NCI-H1436 treated with DMSO at 0.1 percent for 48 hours (cell line): ENCODE results near the gene C1orf35.
"Not testable (repeated sequence)": the region's sequence is repeated elsewhere in the genome, so short reads cannot be mapped to it uniquely, and the experiment has no call there.

ENCODE experiments used
- DNase-seq: peaks from one replicate; lab custom pipeline; 2025; lab: John Stamatoyannopoulos, UW

C1orf35 gene

DNA sequence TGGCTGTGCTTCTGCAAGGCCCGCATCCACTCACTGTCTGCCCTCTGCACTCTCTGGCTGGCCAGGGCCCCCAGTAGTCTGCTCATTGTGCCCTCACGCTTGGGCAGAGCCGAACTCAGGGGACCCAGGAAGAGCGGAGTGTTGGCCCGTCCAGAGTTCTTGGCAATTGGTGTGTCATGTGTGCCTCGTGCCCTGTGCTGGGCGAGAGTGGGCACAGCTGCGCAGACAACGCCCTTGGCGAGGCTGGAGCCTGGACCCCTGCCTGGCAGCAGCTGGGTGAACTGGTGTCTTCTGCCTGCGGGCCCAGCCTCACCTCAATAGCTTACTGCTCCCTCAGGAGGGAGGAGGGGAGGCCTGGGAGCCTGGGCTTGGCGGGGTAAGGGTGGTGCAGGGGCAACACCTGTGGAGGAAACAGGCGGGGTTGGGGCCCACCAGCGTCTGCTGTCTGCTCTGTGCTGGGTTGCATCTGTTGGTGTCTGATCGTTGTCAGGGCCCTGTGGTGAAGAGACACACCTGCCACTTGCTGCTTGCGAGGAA lies 39.1 kb upstream of the C1orf35 start:
- DNase-seq, result no peak

DNA sequence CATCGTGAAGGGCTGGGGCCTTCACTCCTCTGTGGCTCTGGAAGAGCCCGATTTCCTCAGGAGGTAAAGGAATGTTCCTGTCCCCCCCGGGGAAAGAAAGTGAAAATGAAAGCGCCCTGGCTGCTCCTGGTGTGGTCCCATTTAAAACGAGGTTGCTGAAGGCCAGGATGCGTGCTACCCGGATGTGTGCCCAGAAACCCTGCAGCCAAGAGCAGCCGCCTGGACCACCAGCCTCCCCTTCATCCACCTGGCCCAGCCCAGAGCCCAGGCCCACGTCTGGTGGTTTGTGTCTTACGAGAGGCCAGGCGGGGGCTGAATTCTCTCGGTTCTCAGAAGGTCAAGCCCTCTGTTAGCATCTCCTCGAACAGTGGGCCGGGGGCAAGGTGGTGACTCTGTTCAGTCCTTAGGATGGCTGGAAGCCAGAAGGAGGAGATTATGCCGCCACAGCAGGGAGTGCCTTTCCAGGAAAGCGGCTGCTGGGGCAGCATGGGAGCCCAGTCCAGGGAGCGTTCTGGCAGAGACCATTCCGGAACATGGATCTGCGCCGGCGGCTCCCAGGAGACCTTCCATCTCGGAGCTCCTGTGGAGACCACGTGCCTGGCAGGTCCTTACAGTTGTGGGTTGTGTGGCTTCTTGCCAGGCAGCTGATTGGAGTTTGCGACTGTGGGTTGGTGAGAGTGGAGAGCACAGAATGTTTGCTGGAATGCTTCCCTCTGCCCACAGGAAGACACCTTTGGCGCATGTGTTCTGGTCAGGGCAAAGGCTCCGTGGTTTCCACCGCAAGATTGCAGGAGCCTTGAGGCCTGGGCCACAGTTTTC lies 38.3 kb upstream of the C1orf35 start:
- DNase-seq, result no peak

DNA sequence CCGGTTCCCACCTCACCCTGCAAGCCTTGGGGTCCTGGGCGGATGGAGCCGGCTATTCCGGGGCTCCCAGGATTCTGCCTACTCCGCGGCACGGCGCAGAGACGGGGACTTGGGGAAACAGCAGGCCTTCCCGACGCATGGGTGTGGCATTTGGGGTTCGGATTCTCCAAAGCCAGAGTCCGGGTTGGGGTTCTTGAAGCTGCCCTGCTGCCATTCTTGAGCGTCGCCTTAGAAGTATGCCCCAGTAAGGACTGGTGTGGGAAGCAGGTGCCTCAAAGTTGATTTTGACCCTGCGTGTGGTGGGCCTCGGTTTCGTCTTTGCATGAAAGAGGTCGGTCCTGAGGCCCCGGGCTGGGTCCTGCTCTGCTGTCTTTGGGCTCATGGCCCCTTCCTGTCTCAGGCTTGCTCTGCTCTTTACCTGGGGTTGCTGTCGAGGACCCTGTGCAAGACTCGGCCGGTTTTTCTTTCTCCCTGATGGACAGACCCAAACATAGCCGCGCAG lies 37.6 kb upstream of the C1orf35 start:
- no peak for DNase-seq

DNA sequence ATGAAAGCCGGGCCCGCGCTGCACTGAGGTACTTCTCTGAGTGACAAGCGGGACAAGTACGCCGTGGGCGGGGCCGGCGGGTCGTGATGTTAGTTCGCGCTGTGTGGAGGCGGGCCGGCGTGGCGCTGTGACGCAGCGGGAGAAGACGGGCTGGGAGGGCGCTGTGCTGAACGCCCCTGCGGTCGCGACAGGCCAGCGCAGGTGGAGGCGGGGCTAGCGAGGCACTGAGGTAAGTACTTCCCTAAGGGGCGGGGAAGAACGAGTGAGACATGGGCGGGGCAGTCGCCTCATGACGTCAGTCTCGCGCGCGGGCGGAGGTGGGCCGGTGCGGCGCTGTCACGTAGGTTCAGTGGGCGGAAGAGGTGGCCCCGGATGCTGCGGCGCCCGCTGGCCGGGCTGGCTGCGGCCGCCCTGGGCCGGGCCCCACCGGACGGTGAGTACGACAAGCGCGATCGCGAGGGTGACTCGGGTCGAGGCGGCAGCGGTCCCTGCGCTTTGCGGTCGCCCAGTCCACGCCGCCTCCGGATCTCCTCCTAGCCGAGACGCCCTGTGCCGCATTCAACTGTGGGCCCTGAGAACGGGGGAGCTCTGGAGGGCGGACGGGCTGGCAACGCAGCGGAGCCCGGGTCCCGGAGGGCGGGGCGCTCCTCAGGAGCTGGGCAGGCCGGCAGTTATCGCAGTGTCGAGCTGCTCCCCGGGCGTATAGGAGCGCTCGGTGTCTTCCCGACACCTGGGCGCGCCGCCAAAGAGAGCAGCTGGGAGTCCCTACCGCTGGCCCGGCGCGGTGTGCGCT lies 37.0 kb upstream of the C1orf35 start, which contains the start of gene GUK1:
Gene GUK1, plus strand, starts transcription at position 349 of the 793 bp plus-strand sequence. Its CDS starts 24 bp downstream, at position 373.
- peak; percentile 99 for DNase-seq

DNA sequence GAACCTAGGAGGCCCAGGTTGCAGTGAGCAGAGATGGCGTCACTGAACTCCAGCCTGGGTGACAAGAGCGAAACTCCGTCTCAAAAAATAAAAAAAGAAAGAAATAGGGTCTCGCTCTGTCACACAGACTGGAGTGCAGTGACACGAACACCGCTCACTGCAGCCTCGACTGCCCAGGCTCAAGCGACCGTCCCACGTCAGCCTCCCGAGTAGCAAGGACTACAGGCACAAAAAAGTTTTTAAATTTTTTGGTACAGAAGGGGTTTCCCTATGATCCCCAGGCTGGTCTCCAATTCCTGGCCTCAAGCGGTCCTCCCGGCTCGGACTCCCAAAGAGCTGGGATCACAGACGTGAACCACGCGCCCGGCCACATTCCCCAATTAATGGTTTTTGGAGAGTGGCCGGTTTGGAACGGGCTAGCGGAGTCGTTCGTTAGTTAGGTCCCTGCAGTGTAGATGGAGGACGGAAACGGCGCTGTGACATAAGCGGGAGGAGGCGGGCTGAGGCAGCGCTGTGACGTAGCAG lies 36.3 kb upstream of the C1orf35 start:
- DNase-seq, result no peak

DNA sequence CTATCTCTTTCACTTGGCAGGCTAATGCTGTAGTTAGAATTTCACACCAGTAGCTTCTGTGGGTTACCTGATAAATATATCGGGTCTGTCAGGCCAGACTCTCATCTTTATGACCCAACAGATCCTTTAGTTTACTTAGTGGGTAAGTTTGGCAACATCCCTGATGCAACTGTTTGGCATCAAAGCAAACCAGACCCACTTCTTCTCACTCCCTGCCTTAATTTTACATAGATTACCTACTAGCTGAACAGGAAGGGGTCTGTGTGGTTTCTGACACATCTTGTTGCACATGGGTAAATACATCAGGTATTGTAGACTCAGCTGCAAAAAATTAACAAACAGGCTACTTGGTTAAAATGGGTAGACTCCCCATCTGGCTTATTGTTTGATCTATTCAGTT lies 33.8 kb upstream of the C1orf35 start:
- DNase-seq, result no peak

DNA sequence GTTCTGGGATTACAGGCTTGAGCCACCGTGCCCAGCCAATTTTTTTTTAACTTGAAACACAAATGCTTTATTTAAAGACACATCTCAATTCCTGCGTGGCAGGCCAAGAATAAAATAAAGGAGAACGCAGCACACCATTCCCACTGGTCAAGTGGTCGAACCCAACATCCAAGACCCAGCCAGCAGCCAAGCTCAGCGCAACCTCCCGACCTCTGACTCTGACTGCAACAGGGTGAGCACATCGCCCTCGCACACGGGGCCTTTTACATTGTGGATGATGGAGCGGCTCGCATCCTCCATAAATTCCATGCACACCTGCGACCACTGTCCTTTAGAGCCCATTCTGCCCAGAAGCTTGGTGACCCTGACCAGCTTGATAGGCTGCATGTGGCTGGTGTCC lies 31.5 kb upstream of the C1orf35 start:
- no peak for DNase-seq

DNA sequence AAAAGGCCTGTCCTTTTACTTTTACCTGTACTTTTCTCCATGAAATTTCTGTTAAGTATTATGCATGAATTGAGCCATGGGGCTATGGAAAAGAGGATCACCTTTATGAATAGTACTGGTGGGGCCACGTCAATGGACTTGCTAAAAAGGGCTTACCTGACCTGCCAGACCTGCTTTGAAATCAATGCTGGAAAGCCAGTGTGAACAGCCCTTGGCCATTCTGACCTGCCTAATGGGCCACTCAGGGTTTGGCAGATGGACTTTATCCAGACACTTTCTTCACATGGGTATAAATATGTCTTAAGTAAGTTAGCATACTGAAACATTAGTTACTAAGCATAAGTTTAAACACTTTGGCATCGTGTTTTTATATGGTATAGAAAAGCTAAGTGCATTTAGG lies 28.6 kb upstream of the C1orf35 start:
- DNase-seq, result no peak

DNA sequence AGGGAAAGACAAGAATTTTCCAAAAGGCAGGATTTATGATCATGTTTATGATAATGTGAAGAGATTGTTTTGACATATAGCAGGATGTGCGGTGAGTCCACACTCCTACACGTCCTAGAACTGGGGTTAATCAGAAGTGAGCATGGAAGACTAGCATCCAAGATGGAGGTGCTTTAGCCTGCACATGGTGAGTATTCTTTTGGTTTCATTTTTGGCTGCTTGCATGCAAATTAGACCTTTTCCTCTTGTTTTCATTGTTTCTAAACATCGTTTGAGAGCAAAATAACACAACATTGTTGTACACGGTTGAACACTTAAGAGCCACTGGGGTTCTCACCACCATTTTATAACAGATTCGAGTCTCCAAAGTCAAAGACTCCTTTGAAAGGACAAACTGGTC lies 22.1 kb upstream of the C1orf35 start:
- DNase-seq, result no peak

DNA sequence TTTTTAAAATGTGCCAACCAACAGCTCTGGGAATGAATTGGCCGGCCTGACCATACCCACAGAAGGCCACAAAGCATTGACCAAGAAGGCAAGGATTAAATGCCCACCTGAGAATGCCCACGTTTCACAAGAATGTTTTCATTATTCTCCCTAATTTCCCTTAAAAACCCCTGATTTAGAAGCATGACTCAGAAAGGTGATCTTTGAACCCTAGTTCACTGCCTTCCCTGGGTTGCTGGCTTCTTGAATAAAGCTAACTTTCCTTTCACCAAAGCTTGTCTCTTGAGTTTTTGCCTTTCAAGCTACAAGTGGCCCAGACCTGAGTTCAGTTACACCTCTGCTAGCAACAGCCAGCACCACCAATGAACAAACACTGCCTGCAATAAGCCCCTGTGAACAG lies 20.4 kb upstream of the C1orf35 start:
- no peak for DNase-seq

DNA sequence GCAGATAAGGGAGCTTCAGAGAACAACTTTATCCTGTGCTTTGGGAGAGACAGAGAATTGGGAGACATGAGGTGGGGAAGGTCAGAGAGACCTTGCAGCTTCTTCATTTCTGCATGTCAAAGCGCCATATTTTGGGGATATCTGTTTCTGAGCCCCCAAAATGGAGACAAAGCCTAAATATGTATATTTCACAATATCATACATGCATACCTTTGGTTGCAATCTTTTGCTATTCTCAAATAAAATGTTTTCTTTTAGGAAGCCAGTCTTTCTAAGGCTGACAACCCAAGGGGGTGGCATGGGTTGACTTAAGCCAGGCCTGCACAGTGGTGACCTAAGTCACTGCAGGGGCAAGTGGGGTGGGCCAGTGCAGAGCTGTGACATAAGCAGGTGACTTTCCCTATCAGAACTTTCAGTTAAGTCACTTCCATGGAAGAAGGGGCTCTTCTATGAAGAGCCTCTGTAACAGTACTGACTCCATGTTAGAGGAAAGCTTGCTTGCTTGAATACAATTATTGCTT lies 19.9 kb upstream of the C1orf35 start:
- DNase-seq, result no peak

DNA sequence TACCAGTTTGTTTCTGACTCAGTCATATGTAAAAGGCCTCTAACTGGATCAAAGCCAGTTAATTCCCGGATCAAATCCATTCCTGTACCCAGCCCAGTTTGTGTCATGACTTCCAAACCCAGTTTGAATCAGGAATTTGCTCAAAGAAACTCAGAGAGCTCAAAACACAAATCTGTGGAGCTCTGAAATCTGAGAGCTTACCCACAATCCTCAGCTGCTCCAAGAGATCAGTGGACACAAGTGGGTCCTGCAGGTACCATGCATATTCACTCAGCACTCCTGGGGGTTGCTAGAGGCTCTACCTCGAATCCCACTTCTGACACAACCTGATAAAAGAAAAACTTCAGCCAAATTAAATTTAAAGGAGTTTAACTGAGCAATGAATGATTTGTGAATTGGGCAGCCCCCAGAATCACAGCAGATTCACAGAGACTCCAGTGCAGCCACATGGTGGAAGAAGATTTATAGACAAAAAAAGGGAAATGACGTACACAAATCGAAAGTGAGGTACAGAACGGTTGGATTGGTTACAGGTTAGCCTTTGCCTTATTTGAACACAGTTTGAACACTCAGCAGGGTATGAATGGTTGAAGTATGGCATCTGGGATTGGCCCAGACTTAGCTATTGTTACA lies 17.8 kb upstream of the C1orf35 start:
- no peak for DNase-seq

DNA sequence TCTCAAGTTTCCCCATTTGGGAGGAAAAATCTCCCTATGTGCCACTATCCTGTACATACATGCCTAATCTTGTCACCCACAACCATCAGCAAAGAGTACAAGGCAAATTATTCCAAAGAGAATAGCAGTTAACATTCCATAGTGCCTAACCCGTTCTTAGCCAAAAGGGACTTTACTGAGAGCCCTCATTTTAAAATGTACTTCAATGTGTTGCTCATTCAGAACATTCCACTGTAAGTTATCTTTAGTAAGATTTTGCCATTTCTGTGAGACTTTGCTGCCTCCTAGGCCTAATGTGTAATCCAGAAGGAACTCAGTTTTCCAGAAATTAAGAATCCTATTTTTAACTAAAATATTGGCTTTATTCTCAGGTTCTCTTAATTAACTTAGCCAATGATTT lies 17.2 kb upstream of the C1orf35 start:
- no peak for DNase-seq

DNA sequence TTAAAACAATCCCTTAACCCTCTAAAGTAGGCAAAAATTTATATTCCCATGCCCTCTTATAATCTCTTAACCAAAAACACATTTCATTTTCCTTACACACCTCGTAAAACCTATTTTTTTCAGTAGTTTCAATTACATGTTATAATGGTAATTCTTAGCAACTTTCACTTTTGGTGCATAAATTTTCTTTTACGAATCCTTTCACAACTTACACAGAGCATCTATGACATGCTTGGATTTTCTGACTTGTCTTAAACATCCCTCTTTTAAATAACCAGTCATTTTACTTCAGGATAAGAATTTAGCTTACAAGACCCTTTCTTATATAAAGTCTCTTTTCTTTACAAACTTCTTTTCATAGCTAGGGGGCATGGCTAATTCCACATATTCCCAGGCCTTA lies 14.9 kb upstream of the C1orf35 start:
- no peak for DNase-seq

DNA sequence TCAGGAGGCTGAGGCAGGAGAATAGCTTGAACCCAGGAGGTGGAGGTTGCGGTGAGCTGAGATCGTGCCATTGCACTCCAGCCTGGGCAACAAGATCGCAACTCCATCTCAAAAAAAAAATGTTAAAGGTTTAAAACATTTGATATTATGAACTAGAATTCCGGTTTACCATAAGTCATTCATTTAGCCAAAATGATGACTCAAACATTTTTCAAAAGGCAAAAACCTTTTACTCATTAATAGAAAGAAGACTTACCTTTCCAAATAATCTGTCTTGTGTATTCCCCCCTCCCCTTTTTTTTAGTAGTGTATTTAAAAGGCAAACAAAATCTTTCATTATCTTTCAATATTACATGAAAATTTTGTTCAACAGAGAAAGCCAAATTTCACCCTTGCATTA lies 14.2 kb upstream of the C1orf35 start:
- DNase-seq, result no peak

DNA sequence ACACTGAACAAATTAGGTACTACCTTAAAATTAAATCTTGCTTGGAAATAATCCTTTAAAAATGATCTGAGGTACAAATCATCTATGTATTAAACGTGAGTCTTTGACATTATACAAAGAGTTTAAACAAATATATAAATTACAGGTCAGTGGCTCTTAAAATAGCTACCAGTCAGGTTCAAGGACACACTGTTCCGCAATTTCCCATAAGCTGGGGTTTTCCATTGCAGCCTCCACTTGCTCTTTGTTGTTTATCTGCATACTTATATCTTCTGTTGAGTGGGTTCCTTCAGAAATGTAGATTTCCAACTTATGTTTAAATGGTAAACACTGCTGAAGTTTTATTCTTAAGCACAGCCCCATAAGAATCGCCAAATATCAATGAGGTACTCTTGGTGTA lies 11.7 kb upstream of the C1orf35 start:
- no peak for DNase-seq

DNA sequence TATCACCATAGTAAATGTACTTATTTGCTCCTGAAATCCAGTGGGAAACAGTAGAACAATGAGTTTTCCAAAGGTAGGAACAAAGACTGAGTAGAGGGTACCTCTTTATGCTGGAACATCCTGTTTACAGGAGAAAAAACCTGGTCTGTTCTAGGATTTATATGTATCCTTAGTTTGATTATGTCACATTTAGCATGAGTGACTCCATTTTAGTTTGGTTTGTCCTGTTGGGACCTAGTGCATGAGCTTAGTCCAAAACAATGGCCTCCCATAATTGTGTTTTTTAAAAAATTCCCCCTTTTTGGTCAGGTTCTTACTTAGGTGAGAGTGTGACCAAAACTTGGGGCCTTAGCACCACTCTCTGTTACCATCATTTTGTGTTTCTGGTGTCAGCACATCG lies 9.5 kb upstream of the C1orf35 start:
- DNase-seq, result no peak

DNA sequence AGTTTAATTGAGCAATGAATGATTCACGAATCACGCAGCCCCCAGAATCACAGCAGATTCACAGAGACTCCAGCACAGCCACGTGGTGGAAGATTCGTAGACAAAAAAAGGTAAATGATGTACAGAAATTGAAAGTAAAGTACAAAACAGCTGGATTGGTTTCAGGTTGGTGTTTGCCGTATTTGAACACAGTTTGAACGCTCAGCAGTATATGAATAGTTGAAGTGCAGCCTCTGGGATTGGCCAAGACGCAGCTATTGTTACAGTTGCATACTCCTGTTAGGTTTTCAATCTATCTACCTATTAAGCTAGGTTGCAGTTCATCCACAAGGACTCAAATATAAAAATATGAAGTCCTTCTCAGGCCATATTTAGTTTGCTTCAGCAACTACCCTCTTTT lies 9.0 kb upstream of the C1orf35 start:
- no peak for DNase-seq

DNA sequence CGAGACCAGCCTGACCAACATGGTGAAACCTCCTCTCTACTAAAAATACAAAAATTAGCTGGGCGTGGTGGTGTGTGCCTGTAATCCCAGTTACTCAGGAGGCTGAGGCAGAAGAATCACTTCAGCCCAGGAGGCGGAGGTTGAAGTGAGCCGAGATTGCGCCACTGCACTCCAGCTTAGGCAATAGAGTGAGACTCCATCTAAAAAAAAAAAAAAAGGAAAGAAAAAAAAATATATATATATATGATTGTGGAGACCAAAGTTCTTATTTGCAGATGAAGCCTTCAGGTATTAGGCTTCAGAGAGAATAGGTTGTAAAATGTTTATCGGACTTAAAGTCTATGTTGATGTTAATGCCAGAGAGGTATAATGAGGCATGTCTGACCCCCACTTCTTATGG lies 8.2 kb upstream of the C1orf35 start:
- DNase-seq, result not testable (repeated sequence)

DNA sequence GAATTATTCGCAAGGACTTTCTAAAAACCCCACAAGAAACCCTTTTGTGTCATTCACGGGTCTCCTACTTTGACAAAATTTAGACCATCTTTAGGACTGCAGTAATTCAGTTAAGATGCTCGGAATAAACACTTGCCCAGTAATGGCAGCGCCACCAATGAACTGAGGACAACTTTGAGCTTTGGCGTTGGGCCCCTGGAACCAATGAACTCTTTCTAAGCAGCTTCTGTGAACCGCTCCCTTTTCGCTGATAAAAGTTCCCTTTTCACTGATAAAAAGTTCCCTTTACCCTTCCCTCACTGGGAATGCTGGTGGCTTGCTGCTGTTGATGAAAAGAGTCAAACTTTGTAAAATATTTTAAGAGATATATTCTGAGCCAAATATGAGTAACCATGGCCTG lies 7.4 kb upstream of the C1orf35 start:
- DNase-seq, result no peak

DNA sequence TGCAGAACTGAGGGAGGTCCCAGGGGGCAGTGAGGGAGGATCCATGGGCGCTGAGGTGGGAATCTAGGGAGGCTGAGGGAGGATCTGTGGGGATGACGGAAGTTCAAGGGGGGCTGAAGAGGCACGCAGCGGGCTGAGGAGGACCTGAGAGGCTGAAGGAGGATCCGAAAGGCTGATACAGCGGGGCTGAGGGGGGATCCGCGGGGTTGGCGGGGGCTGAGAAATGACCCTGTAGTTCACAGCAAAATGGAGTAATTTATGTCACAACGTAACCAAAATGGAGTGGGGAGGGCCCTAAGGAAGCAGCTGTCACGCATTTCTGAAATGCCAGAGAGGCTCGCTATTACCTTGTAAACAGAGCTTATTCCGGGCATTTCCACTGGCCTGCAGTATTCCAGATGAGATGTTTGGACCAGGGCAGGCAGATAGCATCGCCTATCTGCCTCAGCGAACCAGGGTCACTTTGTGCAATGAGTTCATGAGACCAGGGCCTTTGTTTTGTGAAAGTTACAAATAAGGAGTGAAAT lies 6.9 kb upstream of the C1orf35 start:
- DNase-seq, result no peak
